D341Med (cell line): ENCODE results near the gene C6orf15.

Source experiments
- DNase-seq: peaks from one replicate; pipeline ENCODE4 v3.0.0; 2012; ENCODE audit warnings: low spot score

Gene C6orf15

DNA sequence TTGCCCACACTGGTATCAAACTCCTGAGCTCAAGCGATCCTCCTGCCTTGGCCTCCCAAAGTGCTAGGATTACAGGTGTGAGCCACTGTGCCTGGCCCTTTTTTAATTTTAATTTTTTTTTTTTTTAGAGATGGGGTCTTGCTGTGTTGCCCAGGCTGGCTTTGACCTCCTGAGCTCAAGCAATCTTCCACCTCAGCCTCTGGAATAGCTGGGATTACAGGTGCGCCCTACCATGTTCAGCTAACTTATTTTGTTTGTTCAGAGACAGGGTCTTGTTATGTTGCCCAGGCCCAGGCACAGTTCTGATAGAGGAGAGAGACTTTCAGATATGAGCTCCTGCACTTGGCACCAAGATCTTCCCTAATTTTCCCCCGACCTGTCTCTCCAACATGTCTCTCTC lies 18.4 kb upstream of the C6orf15 start:
- DNase-seq = no peak

DNA sequence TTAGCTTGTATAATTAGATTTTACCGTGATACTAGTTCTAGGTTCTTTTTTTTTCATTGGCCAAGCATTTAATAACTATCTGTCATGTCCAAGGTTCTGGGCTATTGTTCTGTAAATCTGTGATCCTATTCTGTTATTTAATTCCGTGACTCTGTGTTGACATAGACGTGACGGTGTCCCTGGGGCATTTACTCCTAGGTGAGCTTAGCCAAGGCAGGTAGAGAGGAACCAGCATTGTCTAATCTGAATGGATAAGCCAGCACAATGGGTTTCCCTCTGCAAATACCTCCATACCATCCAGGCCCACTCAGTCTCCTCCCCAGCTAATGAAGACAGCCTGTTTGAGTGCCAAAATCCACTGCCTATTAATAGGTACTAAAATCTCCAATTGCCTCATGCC lies 16.8 kb upstream of the C6orf15 start:
- no peak for DNase-seq

DNA sequence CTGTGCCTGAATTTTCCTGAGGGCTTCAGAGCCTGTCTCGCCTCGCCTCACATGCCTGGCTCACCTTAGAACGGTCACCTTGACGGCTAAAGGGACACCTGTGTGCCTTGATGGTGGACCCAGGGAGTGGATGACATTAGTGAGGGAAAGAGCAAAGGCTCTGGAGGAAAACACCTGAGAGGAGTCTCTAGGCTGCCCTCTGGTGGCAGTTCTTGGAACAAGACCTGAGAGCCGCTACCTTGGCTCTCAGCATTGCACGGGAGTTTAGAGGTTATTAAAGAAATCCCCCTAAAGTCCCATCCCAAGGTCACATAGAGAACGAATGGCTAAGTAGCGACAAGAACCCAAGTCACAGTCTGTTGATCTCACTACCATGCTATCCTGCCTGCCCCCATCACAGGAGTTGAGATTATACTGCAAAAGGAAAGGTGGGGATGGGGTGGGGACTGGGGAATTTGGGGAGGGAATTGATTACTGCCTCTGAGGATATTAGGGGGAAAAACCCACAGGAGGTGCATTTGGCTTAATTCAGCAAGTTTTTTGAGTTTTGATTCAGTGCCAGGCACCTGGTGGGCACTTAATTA lies 15.8 kb upstream of the C6orf15 start:
- peak; percentile 74 for DNase-seq

DNA sequence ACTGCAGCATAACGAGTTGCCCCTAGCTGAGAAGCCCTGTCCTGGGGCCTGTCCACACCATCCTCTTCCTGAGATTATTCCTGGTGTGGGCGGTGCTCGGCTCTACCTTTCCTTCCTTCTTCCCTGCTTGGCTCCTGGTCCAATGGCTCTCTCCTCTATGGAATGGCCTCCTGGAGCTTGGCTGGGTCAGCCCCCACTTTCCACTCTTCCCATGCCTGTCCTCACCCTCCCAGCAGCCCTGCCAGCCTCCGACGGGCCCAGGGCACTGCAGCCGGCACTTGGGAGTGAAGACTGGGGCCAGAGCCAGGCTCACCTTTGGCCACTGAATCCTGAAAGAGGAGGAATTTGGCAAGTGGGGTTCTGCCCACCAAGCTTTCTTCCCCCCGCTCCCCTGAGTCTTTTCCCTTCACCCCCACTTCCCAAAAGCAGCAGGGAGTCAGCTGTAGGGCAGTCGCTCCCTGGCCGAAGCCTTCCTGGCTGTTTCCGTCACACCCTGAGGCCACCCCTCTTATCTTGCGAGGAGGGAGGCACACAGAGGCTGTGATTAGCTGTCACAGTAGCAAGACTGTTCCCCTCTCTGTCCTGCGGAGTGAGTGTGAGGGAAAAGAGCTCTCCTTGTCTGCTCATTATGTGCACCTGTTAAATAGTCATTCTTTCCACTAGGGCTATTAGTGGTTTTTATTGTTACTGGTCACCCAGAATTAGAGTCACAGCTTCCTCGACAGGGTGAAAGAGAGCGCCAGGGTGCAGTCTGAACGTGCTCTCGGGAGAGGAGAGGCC lies 14.2 kb upstream of the C6orf15 start:
- no peak for DNase-seq

DNA sequence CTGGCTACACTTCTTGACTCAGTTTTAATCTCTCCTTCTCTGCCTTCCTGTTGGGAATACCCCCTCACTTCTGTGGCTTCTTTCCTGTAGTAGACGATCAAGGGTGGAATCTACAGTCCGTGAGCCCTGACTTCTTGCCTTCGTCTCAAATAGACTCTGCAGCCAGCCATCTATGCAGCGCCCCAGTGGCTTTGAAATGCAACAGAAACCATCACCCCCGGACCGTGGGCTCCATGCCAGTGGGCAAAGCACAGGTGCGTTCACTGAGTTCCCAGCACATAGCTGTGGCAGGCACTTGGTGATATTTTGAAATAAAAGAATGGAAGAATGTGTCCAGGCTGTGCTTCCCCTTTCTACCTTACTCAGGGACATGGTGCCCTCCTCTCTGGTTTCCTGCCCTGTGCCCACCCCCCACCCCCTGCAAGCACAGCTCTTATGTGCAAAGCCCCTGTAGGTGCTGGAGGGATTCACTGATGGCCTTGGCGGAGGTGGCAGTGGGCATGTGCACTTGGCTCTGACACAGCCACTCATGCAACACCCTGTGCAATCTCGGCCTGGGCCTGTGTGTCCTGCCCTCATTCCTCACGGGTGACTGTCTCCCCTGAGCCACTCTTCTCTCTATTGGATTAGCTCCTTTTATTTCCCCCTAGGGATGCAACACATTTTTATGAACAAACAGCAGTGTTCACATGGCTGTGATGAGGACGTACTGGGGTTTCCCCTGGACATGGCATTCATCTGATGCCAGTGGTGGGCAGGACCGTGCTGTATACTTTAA lies 13.4 kb upstream of the C6orf15 start:
- no peak for DNase-seq

DNA sequence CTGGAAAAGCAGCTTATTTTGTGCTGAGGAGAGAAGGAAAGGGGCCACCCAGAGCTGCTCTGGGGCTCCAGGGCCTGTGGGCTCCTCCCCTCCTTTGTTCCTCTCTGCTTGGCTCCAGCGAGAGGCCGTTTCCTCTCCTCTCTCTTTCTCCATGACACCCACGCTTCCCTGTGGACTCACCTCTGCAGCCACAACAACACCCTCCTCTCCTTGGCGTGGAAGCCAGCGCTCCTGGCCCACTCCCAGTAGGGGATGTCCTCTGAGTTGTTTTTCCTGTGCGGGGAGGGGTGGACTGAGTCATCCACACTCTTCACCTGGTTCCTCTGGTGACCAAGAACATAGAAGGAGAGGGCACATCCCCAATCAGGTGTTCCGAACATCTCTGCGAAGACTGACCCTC lies 12.8 kb upstream of the C6orf15 start:
- no peak for DNase-seq

DNA sequence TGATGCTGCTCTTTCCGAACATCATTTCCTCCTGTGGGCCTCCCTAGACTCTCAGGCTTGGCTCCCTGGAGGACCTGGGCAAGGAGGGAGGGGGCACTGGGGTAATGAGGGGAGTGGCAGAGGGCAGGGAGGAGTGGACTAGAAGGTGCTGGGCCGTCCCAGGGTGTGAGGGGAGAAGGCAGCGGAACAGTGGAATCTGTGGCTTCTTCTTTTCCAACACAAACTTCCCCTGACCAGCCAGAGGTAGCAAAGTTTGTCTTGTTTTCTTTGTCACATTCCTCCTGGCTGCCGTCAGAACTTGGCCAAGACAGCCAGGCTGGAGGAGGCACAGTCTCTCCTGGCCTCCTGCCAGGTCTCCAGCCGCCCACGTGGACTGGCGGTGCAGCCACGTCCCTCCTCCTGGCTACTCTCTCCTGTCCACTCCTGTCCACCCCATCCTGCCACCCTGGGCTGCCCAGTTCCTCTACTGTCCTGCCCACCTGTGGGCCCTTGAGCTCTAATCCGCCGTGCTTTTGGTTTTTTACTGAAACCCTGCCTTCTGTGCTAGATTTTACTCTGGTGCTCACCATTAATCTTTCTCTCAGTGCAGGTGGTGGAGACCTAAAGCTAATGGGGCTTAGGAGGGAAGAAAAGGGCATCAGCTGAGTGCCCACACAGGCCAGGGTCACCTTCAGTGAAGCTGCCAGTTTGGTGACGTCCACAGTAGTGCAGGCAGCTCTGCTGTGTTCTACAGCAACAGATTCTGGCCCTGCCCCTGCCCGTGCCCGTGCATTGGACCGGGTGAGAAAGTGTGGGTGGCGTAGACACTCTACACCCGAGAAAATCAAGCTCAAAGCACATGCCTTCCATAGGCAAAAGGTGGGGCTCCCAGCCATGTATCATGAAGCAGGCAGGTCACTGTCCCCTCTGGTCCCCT lies 10.7 kb upstream of the C6orf15 start:
- DNase-seq = no peak

DNA sequence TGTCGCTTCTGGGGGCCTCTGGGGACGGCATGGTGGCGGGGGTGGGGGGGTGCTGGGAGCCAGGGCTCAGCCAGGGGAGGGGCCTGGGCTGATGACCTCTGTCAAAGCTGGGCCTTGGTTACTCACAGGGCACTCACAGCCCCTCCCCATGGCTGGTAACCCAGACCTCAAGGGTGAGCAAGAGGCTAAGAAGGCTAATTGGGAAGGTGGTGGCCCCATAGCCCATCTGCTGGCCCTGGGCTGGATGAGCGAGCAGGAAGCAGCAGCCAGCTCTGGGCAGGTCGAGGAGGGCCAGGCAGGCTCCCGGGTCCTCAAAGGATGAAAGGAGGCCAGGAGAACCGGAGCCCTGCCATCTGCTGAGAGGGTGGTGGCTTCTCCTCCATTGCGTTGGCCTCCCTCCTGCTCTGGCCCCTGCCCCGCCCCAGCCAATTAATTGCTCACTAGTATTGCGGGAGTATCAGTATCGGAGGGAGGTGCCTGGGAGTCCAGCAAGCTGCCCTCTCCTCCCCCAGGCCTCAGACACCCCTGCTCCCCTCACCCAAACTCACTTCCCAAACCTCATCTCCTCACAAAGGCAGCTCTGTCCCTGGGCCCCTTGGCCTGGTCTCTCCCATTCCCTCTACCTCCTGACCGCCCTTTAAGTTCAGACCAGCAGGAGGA lies 8.9 kb upstream of the C6orf15 start:
- no peak for DNase-seq

DNA sequence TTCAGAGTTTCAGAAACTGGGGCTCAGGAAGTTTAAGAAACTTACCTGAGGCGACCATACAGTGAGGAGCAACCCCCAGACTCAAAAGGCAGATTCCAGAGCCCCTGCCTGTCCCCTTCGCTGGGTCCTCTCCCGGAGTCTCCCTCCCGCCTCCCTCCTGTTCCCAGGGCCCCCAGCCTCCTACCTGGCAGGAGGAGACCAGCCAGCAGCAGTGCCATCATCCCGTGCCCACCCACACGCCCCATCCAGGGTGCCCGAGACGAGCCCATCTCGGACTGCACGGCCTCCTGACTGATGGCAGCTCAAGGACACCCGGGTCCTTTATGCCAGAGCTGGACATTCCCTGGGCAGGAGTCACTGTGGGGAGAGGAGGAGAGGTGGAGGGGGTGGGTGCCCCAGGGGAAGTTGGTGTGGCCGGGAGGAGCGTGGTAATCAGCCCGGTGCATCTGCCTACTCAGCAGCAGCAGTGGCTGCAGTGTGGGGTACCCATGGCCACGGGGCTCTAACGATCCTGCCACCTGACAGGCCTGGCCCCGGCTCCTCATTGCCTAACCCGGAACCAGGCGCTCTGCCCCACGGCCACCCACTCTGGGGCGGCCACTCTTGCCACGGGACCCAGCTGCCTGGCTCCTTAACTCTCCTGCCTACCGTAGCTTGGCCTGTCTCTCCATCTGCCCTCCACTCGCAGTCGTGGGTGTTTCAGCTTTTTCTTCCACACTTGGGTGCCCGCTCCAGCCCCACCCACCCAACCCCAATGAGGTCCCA lies 8.0 kb upstream of the C6orf15 start, which contains the start of gene CDSN:
Gene CDSN (minus strand): TSS at position 296 of the 765 bp plus-strand sequence. CDS start 27 bp downstream, at position 269.
- DNase-seq = no peak

DNA sequence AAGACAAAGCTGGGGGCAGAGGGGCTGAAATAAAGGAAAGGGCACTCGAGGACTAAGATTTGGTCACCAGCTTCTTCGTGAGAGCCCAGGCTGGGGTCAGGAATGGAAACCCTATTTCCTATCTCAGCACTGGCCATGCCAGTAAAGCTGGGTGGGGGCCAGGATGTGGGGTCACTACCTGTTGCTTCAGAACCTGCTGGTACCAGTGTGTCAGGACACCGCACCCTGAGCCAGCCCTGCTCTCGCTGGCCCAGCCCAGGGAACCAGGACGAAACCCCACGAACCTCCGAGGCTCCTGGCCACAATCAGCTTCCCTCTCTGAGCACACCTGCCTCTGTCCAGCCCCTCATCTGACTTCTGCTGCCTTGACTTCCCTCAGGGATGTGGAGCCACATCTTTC lies 5.8 kb upstream of the C6orf15 start:
- no peak for DNase-seq

DNA sequence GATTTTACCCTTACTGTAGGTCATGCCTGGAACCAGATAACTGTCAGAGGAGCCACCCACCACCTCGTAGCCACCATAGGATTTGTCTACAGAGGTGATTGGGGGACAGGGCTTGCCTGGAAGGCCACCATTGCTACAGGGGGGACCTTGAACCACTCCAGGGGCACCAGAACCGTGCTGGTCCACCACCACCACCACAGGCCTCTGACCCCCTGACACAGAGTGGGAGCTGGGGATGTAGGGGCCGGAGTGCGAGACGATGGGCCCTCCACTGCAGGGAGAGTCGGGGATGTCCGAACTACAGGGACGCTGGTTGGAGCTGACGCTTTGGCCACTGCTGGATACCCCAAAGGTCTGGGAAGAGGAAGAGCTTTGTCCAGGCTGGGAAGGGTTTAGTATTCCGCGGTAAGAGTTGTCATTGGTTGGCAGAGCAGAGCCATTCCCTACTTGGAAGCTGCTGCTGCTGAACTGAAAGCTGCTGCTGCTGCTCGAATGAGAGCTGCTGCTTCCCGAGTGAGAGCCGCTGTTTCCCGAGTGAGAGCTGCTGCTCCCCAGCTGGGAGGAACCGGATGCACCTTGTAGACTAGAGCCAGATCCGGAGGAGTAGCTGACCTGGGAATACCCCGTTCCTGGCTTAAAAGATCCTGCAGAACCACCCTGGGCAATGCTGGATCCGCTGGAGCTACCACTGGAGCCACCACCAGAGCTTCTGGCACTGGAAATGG lies 4.4 kb upstream of the C6orf15 start:
- DNase-seq = peak; percentile 19

DNA sequence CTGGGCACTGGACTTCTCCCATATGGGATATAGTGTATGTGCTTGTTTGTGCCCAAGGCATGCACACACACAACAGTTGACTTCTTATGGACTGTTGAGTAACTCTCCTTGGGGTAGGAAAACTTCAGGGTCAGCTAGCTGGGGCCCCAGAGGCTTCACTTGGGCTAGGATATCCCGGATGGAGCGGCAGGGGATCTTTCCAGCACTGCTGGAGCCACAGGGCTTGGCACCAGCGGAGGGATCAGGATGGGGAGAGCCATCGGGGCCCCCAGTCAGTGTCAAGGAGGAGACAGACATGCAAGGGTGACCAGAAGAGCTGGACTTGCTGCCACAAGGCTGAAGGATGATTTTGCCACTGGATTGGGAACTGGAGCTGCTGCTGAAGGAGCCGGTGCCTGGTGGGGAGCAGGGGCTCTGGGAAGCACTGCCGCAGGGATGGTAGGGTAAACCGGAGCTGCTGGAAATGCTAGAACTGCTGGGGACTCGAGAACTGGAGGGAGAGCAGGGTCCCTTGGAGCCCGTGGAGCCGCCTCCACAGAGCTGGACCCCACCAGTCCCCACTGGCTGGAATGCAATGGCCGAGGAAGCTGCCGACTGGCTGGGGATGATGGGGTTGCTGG lies 3.7 kb upstream of the C6orf15 start:
- peak; percentile 18 for DNase-seq

DNA sequence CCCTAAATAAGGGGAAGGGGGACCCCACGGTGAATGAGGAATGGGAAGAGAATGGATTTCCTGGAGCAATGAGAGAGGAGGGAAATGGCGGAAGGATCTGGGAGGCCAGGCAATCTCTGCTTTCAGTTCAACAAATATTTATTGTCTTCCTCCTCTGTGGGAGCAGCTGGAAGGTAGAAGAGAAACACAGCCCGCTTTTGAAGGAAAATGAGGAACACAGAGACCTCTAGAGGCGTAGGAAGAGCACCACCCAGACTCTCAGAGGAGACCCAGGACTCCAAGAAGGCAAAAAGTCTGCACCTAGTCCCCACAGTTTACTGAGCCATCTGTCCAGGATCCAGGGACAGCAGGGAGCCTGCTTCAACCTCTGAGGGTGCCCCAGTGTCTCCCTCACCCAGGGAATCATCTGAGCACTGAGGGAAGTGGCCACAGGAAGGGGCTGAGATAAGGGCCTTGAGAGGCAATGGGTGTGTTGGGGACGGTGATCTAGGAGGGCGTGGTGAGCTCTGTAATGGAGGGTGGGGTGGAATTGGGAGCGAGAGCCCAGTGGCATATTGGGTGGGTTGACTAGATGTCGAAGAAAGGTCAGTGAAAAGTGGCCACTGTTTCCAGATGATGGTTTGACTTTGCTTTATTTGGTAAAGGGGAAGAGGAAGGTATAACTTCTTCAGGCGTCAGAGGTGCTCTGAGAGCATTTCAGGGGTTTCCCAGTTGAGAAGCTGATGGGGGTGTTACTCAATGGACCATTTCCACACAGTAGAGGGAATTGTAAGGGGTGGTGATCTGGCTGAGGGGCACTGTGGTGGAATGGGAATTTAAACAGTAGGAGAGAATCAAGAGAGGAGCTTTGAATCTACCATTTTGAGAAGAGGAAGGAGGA lies 2.8 kb upstream of the C6orf15 start:
- no peak for DNase-seq

DNA sequence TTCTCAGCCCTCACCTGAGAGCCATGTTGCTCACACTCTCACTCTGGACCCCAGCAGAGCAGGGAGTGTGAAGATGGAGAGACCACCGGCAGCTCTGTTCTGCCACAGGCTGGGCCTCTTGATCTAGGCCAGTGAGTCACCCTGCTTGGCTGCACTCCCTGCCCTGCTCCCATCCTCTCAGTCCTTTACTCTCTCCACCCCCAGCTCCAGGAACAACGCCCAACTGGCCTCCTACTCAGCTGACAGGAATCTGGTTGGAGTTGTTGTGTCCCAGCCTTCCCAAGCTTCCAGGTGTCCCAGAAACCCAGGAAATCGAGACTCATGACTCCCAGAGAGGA lies 2.1 kb upstream of the C6orf15 start, which contains the start of gene PSORS1C1:
Gene PSORS1C1 (plus strand): TSS at position 260 of the 338 bp plus-strand sequence. CDS start 14,833 bp downstream, outside the sequence.
- DNase-seq = no peak

DNA sequence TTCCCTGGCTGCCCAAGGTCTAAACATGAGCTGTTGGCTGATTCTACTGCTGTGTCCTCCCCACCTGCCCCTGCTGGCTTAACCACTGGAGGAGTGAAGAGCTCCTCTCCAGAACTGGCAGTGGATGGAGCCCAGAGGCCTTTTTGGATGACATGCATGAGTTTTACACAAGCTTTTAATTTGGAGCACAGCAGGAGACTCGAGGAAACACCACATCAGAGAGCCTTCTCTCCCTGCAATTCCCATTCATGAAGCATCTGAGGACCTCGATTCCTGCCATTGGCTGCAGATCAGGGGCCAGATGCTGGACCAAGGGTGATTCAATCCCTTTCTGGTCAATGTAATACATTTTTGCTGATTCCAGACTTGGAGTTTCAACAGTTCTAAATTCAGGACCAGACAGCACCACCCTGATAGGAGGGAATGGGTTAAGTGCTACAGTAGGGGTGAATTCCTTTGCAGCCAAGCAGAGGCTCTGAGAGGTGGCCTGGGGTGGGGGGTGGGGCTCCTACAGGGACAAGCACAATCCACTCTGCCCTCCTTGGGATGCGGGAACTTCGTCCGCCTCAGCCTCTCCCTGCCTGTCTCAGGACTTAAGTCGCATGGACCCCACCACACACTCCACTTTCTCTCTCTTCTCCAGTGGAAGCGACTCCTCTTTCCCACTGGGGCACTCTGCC lies 1.6 kb upstream of the C6orf15 start:
- DNase-seq = no peak

DNA sequence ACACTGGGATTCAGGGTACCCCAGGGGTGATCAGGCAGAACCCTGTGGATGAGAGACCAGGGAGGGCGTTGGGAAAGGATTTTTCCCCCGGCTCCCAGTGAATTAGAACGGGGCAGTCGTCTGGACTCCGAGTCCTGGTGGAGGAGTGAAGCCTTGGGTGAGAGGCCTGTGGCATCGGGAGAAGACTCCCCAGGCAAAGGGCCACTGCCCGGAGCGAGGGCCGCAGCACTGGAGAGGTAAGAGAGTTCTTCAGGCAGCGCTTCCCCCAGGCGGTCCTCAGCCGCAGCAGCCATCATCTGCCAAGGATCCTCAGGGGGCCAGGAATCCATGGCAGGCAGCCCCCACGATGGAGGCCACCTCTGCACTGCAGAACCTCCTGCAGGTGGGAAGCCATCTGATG lies 663 bp downstream of the C6orf15 start:
- no peak for DNase-seq

DNA sequence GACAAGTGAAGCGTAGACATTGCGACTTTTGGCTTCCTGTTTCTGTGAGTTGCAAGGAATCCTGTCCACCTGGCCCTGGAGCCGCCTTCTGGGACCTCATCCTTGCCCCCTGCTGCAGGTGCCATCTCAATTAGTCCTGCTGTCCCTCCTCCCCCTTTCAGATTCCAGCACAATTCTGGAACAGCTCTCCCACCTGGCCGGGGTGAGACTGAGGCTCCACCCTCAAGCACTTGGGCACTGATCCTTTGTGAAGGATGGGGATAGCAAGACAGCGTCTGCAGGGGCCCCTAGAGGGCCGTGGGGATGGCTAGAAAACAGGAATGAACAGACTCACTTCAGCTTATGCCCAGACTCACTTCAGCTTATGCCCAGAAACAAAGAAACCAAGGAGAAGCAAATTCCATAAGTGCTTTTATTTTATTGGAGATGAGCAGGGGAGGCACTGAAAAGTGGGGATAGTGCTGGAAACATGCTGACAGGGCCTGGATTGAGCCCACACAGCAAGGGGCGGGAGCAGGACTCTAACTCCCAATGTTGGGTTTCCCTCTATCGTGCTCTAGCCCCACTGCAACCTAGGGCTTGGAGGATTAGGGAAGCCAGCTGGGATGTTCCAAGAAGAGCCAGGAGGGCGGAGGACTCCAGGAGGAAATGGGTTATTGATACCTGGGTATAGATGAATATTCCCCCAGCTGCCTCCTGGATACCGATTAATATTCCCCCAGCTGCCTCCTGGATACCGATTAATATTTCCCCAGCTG lies 1.4 kb downstream of the C6orf15 start:
- DNase-seq = no peak
